Prostate gland (tissue), 2 donors: ENCODE data around the gene RANBP6.

Experiments used
- POLR2A ChIP-seq: fragments of 450-650 bp; IDR thresholded peaks from one replicate; pipeline ENCODE4 v1.6.1; 2016; ENCODE audit warnings: antibody characterized with exemption, mild to moderate bottlenecking
- POLR2AphosphoS5 ChIP-seq: sonication (generic); formaldehyde crosslinking; IDR thresholded peaks from one replicate; pipeline ENCODE4 v1.6.1; 2017; ENCODE audit warnings: antibody characterized with exemption
- TF ChIP-seq, protein P1 (sequence below), 4 experiments: fragments of 200-600 bp in 2 of 4; fragments of 450-650 bp in 2 of 4; sonication (generic) in 2 of 4; IDR thresholded peaks; 1 replicate in 3 of 4; 2 replicates in 1 of 4; pipeline ENCODE4 v1.5.1; 2016 to 2019; ENCODE audit warnings: antibody characterized with exemption in 4 of 4, mild to moderate bottlenecking in 2 of 4, moderate library complexity in 2 of 4

GRCh38 chr9:5976674-5977397, 38.6 kb downstream of the RANBP6 start:
- TF ChIP-seq, protein P1, sequence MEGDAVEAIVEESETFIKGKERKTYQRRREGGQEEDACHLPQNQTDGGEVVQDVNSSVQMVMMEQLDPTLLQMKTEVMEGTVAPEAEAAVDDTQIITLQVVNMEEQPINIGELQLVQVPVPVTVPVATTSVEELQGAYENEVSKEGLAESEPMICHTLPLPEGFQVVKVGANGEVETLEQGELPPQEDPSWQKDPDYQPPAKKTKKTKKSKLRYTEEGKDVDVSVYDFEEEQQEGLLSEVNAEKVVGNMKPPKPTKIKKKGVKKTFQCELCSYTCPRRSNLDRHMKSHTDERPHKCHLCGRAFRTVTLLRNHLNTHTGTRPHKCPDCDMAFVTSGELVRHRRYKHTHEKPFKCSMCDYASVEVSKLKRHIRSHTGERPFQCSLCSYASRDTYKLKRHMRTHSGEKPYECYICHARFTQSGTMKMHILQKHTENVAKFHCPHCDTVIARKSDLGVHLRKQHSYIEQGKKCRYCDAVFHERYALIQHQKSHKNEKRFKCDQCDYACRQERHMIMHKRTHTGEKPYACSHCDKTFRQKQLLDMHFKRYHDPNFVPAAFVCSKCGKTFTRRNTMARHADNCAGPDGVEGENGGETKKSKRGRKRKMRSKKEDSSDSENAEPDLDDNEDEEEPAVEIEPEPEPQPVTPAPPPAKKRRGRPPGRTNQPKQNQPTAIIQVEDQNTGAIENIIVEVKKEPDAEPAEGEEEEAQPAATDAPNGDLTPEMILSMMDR (IDR thresholded peaks at IDR 0.05): no peak
- no peak for TF ChIP-seq POLR2A
- no peak for TF ChIP-seq POLR2AphosphoS5
